ENCODE data around the gene TMEM232.
"Not testable (repeated sequence)": the region's sequence is repeated elsewhere in the genome, so short reads cannot be mapped to it uniquely, and the experiment has no call there.

The TMEM232 gene

GRCh38 chr5:110625376-110625999 is 101.0 kb downstream of the TMEM232 start:
- DNase-seq (ENCODE audit: low spot score), result peak; percentile 59

DNA sequence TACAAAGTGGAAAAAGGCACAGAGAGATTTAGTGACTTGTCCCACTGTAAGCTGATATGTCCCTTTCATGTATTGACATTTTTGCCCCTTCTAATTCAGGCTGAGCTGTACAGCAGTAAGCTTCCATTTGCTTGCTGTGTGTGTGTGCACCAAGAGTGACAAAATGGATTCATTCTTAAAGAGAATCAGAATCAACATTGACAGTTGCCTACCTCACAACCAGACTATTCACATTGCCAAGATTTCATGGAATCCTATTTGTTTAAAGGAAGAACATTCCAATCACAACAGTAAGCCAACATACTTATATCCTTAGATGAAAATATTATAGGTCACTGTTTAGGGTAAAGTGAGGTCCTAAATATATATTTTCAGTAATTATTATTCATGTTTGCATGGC is 102.6 kb downstream of the TMEM232 start:
- DNase-seq (ENCODE audit: low spot score), result no peak

GRCh38 chr5:110618941-110619340 is 107.5 kb downstream of the TMEM232 start:
- DNase-seq (ENCODE audit: low spot score), result no peak

DNA sequence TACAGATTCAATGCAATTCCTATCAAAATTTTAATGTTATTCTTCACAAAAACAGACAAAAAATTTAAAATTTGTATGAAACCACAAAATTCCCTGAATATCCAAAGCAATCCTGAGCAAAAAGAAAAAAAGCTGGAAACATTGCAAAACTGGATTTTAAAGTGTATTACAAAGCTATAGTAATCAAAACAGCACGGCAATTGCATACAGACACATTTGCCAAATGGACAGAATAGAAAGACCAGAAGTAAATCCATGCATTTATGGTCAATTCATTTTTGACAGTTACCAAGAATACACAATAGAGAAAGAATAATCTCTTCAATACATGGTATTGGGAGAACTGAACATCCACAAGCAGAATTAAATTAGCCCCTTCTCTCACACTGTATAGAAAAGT is 110.5 kb downstream of the TMEM232 start:
- DNase-seq (ENCODE audit: low spot score), result no peak

DNA sequence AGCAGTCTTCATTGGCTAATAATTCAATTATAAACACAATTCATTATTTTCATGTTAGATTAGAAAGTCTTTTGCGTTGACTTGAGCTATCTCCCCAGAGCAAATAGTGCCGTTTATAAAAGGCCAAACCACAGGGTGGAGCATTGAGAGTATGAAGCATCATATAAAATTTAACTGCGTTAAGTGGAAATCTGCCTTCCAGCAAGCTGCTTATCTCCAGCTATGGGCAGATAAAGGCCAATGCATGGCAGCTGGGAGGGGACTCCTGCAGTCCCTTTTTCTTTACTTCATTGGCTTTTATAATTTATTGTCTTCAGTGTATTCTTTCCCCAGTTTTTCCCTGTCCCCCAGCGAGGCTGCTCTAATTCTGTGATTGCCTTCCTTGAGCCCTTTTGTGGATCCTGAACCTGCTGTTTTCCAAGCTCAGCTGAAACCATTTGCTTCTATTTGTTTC is 113.7 kb downstream of the TMEM232 start:
- no peak for DNase-seq (ENCODE audit: low spot score)

GRCh38 chr5:110611817-110612216 is 114.7 kb downstream of the TMEM232 start:
- no peak for DNase-seq (ENCODE audit: low spot score)

GRCh38 chr5:110594866-110595265 is 131.6 kb downstream of the TMEM232 start:
- no peak for DNase-seq (ENCODE audit: low spot score)

DNA sequence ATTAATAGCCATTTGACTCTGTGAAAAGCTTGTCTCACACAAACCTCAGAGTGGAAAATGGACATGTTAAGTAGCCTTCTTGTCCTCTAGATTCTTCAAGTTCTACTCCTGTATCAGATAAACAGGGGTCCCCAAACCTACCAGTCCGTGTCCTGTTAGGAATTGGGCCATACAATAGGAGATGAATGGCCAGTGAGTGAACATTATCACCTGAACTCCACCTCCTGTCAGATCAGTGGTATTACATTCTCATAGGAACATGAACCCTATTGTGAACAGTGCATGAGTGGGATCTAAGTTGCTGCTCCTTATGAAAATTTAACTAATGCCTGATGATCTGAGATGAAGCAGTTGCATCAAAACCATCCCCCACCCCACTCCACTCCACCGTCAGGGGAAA is 136.3 kb downstream of the TMEM232 start:
- DNase-seq (ENCODE audit: low spot score), result peak; percentile 8

DNA sequence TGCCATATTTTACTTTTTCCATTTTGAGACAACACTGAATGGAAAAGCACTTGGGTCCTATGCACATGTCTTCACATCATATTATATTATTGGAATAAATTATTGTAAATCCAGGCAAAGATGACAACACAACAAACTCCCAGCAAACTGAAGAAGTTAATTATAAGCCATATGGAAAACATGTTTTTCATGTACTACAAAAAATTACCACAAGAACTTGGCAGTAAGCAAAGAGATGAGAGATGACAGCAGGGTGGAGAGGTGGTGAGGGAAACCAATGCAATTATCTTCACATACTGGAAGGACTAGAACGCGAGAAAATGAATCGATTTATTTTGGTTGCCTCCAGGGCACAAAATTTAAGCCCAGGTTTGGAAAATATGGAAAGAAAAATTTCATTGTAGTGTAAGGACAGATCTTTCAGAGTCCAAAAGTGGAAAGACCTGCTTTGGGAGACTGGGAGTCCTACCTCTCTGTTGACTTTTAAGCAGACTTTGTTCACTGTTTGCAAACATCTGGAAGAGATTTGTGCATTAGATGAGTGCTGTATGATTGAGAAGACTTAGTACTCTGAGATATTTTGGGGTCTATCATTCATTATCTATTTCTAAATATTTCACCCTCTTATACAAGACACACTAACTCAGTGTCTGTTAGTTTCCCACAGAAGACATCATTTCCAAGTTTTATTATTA is 138.0 kb downstream of the TMEM232 start:
- no peak for DNase-seq (ENCODE audit: low spot score)

GRCh38 chr5:110580625-110581024 is 145.8 kb downstream of the TMEM232 start:
- no peak for DNase-seq (ENCODE audit: low spot score)

GRCh38 chr5:110572729-110573128 is 153.7 kb downstream of the TMEM232 start:
- DNase-seq (ENCODE audit: low spot score), result no peak

- DNase-seq (ENCODE audit: low spot score), result no peak
Measured at GRCh38 chr5:110562191-110562590, 164.3 kb downstream of the TMEM232 start.

GRCh38 chr5:110561510-110561909 is 165.0 kb downstream of the TMEM232 start:
- no peak for DNase-seq (ENCODE audit: low spot score)

- no peak for DNase-seq (ENCODE audit: low spot score)
Measured at GRCh38 chr5:110549301-110549700, 177.2 kb downstream of the TMEM232 start.

DNA sequence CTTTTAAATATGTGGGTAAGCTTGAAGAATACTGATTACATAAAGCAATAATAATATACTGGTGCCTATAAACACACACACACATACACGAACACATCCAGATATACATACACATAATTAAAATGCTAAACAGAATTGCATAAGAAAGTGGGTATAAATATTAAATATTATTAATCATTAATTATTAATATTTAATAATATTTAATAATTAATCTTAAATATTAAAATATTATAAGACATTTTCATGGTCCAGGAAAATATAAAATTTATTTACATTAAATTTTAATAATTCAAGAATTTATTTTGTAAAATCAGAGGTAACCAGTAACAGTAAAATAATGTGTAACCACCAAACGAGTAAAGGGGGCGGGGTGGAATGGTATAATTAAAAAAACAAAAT is 178.3 kb downstream of the TMEM232 start:
- DNase-seq (ENCODE audit: low spot score), result no peak

DNA sequence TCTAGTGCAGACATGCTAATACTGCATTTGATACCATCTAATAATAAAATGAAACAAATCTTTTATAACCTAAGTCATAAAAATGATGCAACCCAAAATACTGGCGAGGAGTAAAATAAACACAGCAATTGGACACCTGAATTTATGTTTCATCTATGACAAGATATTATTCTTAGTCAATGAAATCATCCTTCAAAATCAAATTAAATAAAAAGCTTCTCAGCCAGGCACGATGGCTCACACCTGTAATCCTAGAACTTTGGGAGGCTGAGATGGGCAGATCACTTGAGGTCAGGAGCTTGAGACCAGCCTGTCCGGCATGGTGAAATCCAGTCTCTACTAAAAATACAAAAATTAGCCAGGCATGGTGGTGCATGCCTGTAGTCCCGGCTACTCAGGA is 179.0 kb downstream of the TMEM232 start:
- no peak for DNase-seq (ENCODE audit: low spot score)

- no peak for DNase-seq (ENCODE audit: low spot score)
Measured at GRCh38 chr5:110545716-110546115, 180.8 kb downstream of the TMEM232 start.

DNA sequence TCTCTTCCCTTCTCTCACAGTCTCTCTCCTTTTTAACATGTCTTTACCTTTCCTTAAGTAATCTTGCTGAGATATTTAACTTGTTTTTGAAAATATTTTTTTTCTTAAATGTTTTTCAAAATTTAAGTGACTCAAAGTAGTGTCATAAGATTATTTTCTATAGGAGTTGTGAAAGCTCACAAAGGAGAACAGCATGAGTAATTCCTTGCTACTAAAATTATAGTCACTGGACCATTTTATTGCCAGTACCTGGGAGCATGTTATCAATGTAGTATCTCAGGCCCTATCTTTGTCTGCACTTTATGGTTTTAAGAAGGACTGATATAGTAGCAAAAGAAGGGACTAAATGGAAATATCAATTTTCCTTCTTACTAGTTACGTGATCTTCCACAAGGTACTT is 181.9 kb downstream of the TMEM232 start:
- DNase-seq (ENCODE audit: low spot score), result no peak

- DNase-seq (ENCODE audit: low spot score), result no peak
Measured at GRCh38 chr5:110542949-110543348, 183.5 kb downstream of the TMEM232 start.

- DNase-seq (ENCODE audit: low spot score), result no peak
Measured at GRCh38 chr5:110536120-110537115, 190.1 kb downstream of the TMEM232 start.

GRCh38 chr5:110535146-110535545 is 191.3 kb downstream of the TMEM232 start:
- not testable (repeated sequence) for DNase-seq (ENCODE audit: low spot score)

- DNase-seq (ENCODE audit: low spot score), result no peak
Measured at GRCh38 chr5:110525762-110526161, 200.7 kb downstream of the TMEM232 start.

- DNase-seq (ENCODE audit: low spot score), result no peak
Measured at GRCh38 chr5:110517396-110517795, 209.1 kb downstream of the TMEM232 start.
